ENCODE data around the gene RSBN1.

DNA sequence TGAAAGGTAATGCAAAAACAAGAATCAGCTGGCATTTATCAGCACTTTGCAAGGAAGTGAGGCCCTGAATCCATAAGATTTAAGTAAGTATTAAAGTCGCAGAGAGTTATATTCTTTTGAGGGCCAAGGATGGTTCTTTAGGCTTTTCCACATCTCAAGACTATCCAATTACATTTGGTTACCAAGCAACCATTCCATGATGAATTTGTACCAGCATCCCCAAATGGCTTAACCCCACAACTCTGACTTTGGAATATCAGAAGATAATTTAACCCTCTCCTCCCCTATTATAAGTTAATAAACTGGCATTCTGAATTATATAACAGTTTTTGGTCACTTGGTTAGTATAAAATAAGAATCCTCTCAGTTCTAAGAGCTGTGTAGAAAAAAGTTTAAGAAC lies 55.8 kb downstream of the RSBN1 start:
- TF ChIP-seq EZH2 (IDR thresholded peaks at IDR 0.05), result no peak
- TF ChIP-seq, protein P1, sequence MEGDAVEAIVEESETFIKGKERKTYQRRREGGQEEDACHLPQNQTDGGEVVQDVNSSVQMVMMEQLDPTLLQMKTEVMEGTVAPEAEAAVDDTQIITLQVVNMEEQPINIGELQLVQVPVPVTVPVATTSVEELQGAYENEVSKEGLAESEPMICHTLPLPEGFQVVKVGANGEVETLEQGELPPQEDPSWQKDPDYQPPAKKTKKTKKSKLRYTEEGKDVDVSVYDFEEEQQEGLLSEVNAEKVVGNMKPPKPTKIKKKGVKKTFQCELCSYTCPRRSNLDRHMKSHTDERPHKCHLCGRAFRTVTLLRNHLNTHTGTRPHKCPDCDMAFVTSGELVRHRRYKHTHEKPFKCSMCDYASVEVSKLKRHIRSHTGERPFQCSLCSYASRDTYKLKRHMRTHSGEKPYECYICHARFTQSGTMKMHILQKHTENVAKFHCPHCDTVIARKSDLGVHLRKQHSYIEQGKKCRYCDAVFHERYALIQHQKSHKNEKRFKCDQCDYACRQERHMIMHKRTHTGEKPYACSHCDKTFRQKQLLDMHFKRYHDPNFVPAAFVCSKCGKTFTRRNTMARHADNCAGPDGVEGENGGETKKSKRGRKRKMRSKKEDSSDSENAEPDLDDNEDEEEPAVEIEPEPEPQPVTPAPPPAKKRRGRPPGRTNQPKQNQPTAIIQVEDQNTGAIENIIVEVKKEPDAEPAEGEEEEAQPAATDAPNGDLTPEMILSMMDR (IDR thresholded peaks at IDR 0.05), result no peak

Data from neural progenitor cell (in vitro differentiated cells).